ENCODE data around the gene GOSR2. TPM values are rescaled to one million over a fixed set of nuclear protein-coding genes. Genes with fewer than 3 reads are reported as not detected.

GOSR2 gene
- total and polyA plus RNA-seq, 2 of the 4 experiments (the other 2 are of a cell fraction), result 63.4 to 75.6 TPM

- ATAC-seq (ENCODE audit: low read depth), result no peak
- H3K27me3 ChIP-seq (ENCODE audit: control insufficient read depth, insufficient read depth, low read length), result peaks cover 30% of the 10 kb centered on the region
- no peak overlapping the region for H4K5ac ChIP-seq (ENCODE audit: low read depth, low read length)
- dilution Hi-C loops (cut with HindIII; ENCODE audit: low sequenced_read_pairs, unreplicated experiment) (no loop called here), intact Hi-C loops (cut with micrococcal nuclease) (no loop called here), in situ Hi-C loops (cut with MboI; ENCODE audit: low sequenced_read_pairs) (no loop called here)
- no peak overlapping the region for H3K27ac ChIP-seq (ENCODE audit: insufficient read depth, low read length)
- ChIA-PET CTCF (no interaction called here), POLR2A (ENCODE audit: unreplicated experiment) (no interaction called here)
- H3K23ac ChIP-seq (ENCODE audit: low read depth, low read length), result no peak overlapping the region
- WGBS, 2 experiments (ENCODE audit: extremely low coverage in 2 of 2, insufficient read length in 1 of 2), result no CpG with 5 or more reads among the region's 6 CpGs
- H2BK20ac ChIP-seq (ENCODE audit: low read depth, low read length), result no peak overlapping the region
- H3K56ac ChIP-seq (ENCODE audit: extremely low read depth, insufficient read depth, low read length), result no peak overlapping the region
- H2AK9ac ChIP-seq (replicated peaks; ENCODE audit: low read depth, low read length, poor library complexity), result no peak overlapping the region
- TF ChIP-seq RAD21 (IDR thresholded peaks at IDR 0.05; ENCODE audit: low read length) (no peak), SMC3 (IDR thresholded peaks at IDR 0.05; ENCODE audit: low read depth, low read length) (no peak), USF2 (IDR thresholded peaks at IDR 0.05; ENCODE audit: low read depth, low read length) (no peak), RFX5 (IDR thresholded peaks at IDR 0.05; ENCODE audit: low read depth, low read length) (no peak), CTCF (conservative IDR thresholded peaks at IDR 0.05; ENCODE audit: low read depth, low read length) (no peak), ELK1 (IDR thresholded peaks at IDR 0.05; ENCODE audit: borderline replicate concordance, low read depth, low read length) (no peak), CHD1 (IDR thresholded peaks at IDR 0.05; ENCODE audit: low read depth, low read length) (no peak), RCOR1 (IDR thresholded peaks at IDR 0.05; ENCODE audit: insufficient replicate concordance, low read length) (no peak), MAZ (IDR thresholded peaks at IDR 0.05; ENCODE audit: borderline replicate concordance, low read depth, low read length) (no peak), POLR2A (IDR thresholded peaks at IDR 0.05; ENCODE audit: low read depth, low read length) (no peak), MXI1 (IDR thresholded peaks at IDR 0.05; ENCODE audit: borderline replicate concordance, low read depth, low read length) (no peak), MAFK (IDR thresholded peaks at IDR 0.05; ENCODE audit: low read depth, low read length) (no peak), CEBPB (IDR thresholded peaks at IDR 0.05; ENCODE audit: low read depth, low read length) (no peak), BHLHE40 (IDR thresholded peaks at IDR 0.05; ENCODE audit: low read depth, low read length) (no peak), NFE2L2 (IDR thresholded peaks at IDR 0.05; ENCODE audit: low read depth, low read length) (no peak), FOS (IDR thresholded peaks at IDR 0.05; ENCODE audit: low read depth, low read length) (no peak)
- no peak overlapping the region for H3K18ac ChIP-seq (ENCODE audit: low read depth, low read length)
- H3K9me3 ChIP-seq (ENCODE audit: control insufficient read depth, insufficient read depth, low read length), result no peaks in the 10 kb centered on the region; the same call in 1 of the 2 replicates
- H3K9me1 ChIP-seq (ENCODE audit: insufficient read depth, low read length), result no peaks in the 10 kb centered on the region
- no peak overlapping the region for H3K4me2 ChIP-seq (ENCODE audit: low read depth, low read length)
- no peaks in the 10 kb centered on the region for H3K4me1 ChIP-seq (ENCODE audit: control insufficient read depth, insufficient read depth, low read length)
- no peak overlapping the region for H4K8ac ChIP-seq (ENCODE audit: low read depth in 2 of 2, low read length in 2 of 2)
- no peak overlapping the region for H2AK5ac ChIP-seq (ENCODE audit: low read depth, low read length)
- DNase-seq, result no peak
- no peak overlapping the region for H2BK5ac ChIP-seq (ENCODE audit: low read depth, low read length, poor library complexity, severe bottlenecking)
- no TSS peak for BruUV-seq (replicated peaks)
- H4K91ac ChIP-seq (ENCODE audit: insufficient read depth, low read depth, low read length), result no peak overlapping the region
- peaks cover 4% of the 10 kb centered on the region; the same call in 1 of the 2 replicates for H4K20me1 ChIP-seq (ENCODE audit: insufficient read depth, low read length)
- no peak overlapping the region for H3K9ac ChIP-seq (ENCODE audit: low read depth, low read length)
- no peaks in the 10 kb centered on the region for H3K79me1 ChIP-seq (ENCODE audit: low read depth in 1 of 2, low read length in 2 of 2)
- H3K4ac ChIP-seq (ENCODE audit: low read depth, low read length), result no peak overlapping the region
- H3K36me3 ChIP-seq (ENCODE audit: control insufficient read depth, insufficient read depth, low read length), result no peaks in the 10 kb centered on the region
- no peak overlapping the region for H2BK120ac ChIP-seq (ENCODE audit: low read depth, low read length)
- H2BK15ac ChIP-seq (ENCODE audit: low read depth, low read length), result no peak overlapping the region
- no peak overlapping the region for H2AFZ ChIP-seq (replicated peaks; ENCODE audit: low read length, poor library complexity)
- H3K4me3 ChIP-seq (ENCODE audit: insufficient read depth, low read depth, low read length), result no peak overlapping the region
- H3K14ac ChIP-seq (replicated peaks; ENCODE audit: low read depth, low read length), result no peak overlapping the region
These were observed 61.4 kb downstream of the GOSR2 start for GRCh38 chr17:46984341-46984740.
